SK-N-SH treated with all-trans-retinoic acid at 6 μM for 48 hours (cell line): ENCODE measurements around the gene INAFM1.

Source experiments
- ATAC-seq: fragments of 200-7000 bp; cut with Tn5 transposase; 3 replicates; pipeline ENCODE4 v1.9.1; 2020; ENCODE audit warnings: mild to moderate bottlenecking, moderate library complexity
- ARNTL ChIP-seq: fragments of 450-650 bp; formaldehyde crosslinking; IDR thresholded peaks from 2 replicates; pipeline ENCODE4 v1.5.0; 2020; ENCODE audit warnings: low read depth, mild to moderate bottlenecking, moderate library complexity, borderline replicate concordance
- BACH2 ChIP-seq: fragments of 250-450 bp; sonication (Bioruptor Pico); IDR thresholded peaks from 2 replicates; pipeline ENCODE4 v1.9.0; 2021; ENCODE audit warnings: mild to moderate bottlenecking, borderline replicate concordance
- CREB5 ChIP-seq: fragments of 250-450 bp; sonication (Bioruptor Pico); IDR thresholded peaks from 2 replicates; pipeline ENCODE4 v1.5.1; 2020; ENCODE audit warnings: low read depth, mild to moderate bottlenecking, moderate library complexity
- CSDC2 ChIP-seq: fragments of 250-450 bp; sonication (Bioruptor Pico); IDR thresholded peaks from 2 replicates; pipeline ENCODE4 v1.5.0; 2020; ENCODE audit warnings: mild to moderate bottlenecking, moderate library complexity
- CSRNP3 ChIP-seq: fragments of 250-450 bp; sonication (Bioruptor Pico); IDR thresholded peaks from 2 replicates; pipeline ENCODE4 v1.5.1; 2021; ENCODE audit warnings: mild to moderate bottlenecking, moderate library complexity
- ESRRG ChIP-seq: fragments of 250-450 bp; sonication (Bioruptor Pico); IDR thresholded peaks from 2 replicates; pipeline ENCODE4 v1.6.1; 2021; ENCODE audit warnings: mild to moderate bottlenecking
- GLIS3 ChIP-seq: fragments of 250-450 bp; sonication (Bioruptor Pico); IDR thresholded peaks from 2 replicates; pipeline ENCODE4 v1.5.0; 2020; ENCODE audit warnings: mild to moderate bottlenecking, moderate library complexity
- ISL1 ChIP-seq: fragments of 250-450 bp; sonication (Bioruptor Pico); IDR thresholded peaks from 2 replicates; pipeline ENCODE4 v2.1.2; 2022; ENCODE audit warnings: mild to moderate bottlenecking, moderate library complexity
- OSR1 ChIP-seq: fragments of 250-450 bp; sonication (Bioruptor Pico); IDR thresholded peaks from 2 replicates; pipeline ENCODE4 v1.8.0; 2022; ENCODE audit warnings: moderate library complexity, mild to moderate bottlenecking, inconsistent platforms
- PATZ1 ChIP-seq: fragments of 250-450 bp; sonication (Bioruptor Pico); IDR thresholded peaks from 2 replicates; pipeline ENCODE4 v1.8.0; 2020; ENCODE audit warnings: mild to moderate bottlenecking, moderate library complexity, borderline replicate concordance
- POU6F1 ChIP-seq: fragments of 250-450 bp; sonication (Bioruptor Pico); IDR thresholded peaks from 2 replicates; pipeline ENCODE4 v1.8.0; 2021; ENCODE audit warnings: low read depth, mild to moderate bottlenecking, moderate library complexity, borderline replicate concordance
- PPARA ChIP-seq: fragments of 250-450 bp; sonication (Bioruptor Pico); IDR thresholded peaks from 2 replicates; pipeline ENCODE4 v1.5.0; 2020; ENCODE audit warnings: mild to moderate bottlenecking, borderline replicate concordance
- RARB ChIP-seq: fragments of 250-450 bp; sonication (Bioruptor Pico); IDR thresholded peaks from 2 replicates; pipeline ENCODE4 v1.8.0; 2021; ENCODE audit warnings: mild to moderate bottlenecking, moderate library complexity
- TCF4 ChIP-seq: fragments of 250-450 bp; sonication (Bioruptor Pico); IDR thresholded peaks from 2 replicates; pipeline ENCODE4 v1.8.0; 2021; ENCODE audit warnings: mild to moderate bottlenecking, moderate library complexity, borderline replicate concordance
- TOX ChIP-seq: fragments of 250-450 bp; sonication (Bioruptor Pico); IDR thresholded peaks from 2 replicates; pipeline ENCODE4 v1.8.0; 2021; ENCODE audit warnings: mild to moderate bottlenecking, moderate library complexity, borderline replicate concordance
- TSHZ2 ChIP-seq: fragments of 250-450 bp; sonication (Bioruptor Pico); IDR thresholded peaks from 2 replicates; pipeline ENCODE4 v1.5.0; 2020; ENCODE audit warnings: mild to moderate bottlenecking, moderate library complexity
- ZC3H10 ChIP-seq: fragments of 250-450 bp; sonication (Bioruptor Pico); IDR thresholded peaks from 2 replicates; pipeline ENCODE4 v1.5.1; 2021; ENCODE audit warnings: mild to moderate bottlenecking, moderate library complexity
- ZFP3 ChIP-seq: fragments of 250-450 bp; sonication (Bioruptor Pico); IDR thresholded peaks from 2 replicates; pipeline ENCODE4 v1.5.0; 2020; ENCODE audit warnings: mild to moderate bottlenecking, moderate library complexity
- ZFP30 ChIP-seq: fragments of 450-650 bp; formaldehyde crosslinking; IDR thresholded peaks from 2 replicates; pipeline ENCODE4 v1.5.0; 2022; ENCODE audit warnings: mild to moderate bottlenecking, moderate library complexity
- ZNF565 ChIP-seq: fragments of 450-650 bp; formaldehyde crosslinking; conservative IDR thresholded peaks from 2 replicates; pipeline ENCODE4 v1.5.0; 2020; ENCODE audit warnings: low read depth, mild to moderate bottlenecking, moderate library complexity
- ZNF70 ChIP-seq: fragments of 450-650 bp; formaldehyde crosslinking; IDR thresholded peaks from 2 replicates; pipeline ENCODE4 v1.5.0; 2020; ENCODE audit warnings: mild to moderate bottlenecking, moderate library complexity
- ZNF8 ChIP-seq: fragments of 450-650 bp; formaldehyde crosslinking; IDR thresholded peaks from 2 replicates; pipeline ENCODE4 v1.5.0; 2020; ENCODE audit warnings: mild to moderate bottlenecking, moderate library complexity

Gene INAFM1

GRCh38 chr19:47306303-47306702 lies 31.6 kb downstream of the INAFM1 start:
- TF ChIP-seq ZFP3 (CRISPR knock-in tag): no peak
- no peak for TF ChIP-seq ZC3H10 (CRISPR knock-in tag)
- TF ChIP-seq ESRRG (CRISPR knock-in tag): no peak
- no peak for ATAC-seq

DNA sequence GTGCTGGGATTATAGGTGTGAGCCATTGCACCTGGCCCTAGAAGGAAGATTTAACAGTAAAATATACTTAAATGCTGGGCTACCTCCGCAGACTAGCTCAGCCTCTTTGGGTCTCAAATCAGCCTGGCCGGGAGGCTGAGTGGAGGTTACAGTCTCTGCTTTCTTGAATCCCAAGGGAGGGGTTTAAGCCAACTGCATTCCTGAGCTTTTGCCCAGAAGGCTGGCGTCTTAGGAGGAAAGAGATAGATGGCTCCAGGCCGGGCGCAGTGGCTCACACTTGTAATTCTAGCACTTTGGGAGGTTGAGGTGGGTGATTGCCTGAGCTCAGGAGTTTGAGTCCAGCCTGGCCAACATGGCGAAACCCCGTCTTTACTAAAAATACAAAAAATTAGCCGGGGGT lies 34.4 kb downstream of the INAFM1 start:
- TF ChIP-seq CSDC2 (CRISPR knock-in tag) (no peak), ZNF8 (no peak), ARNTL (CRISPR knock-in tag) (no peak), TSHZ2 (CRISPR knock-in tag) (no peak), POU6F1 (CRISPR knock-in tag) (no peak), PATZ1 (CRISPR knock-in tag) (no peak), ZNF565 (no peak), ZFP3 (CRISPR knock-in tag) (no peak), BACH2 (CRISPR knock-in tag) (no peak), ESRRG (CRISPR knock-in tag) (no peak), TCF4 (CRISPR knock-in tag) (no peak), OSR1 (CRISPR knock-in tag) (no peak), CREB5 (CRISPR knock-in tag) (no peak), ZFP30 (CRISPR knock-in tag) (no peak), GLIS3 (CRISPR knock-in tag) (no peak), TOX (CRISPR knock-in tag) (no peak), PPARA (no peak), ZNF70 (CRISPR knock-in tag) (no peak), RARB (CRISPR knock-in tag) (no peak), CSRNP3 (CRISPR knock-in tag) (no peak)
- TF ChIP-seq, all 23 proteins: peak for 0

GRCh38 chr19:47309608-47310007 lies 34.9 kb downstream of the INAFM1 start, which contains the start of gene C5AR1:
Gene C5AR1 (plus strand): TSS chr19:47309861. CDS start chr19:47309896, 35 bp downstream.
- TF ChIP-seq ZNF70 (CRISPR knock-in tag) (no peak), ISL1 (CRISPR knock-in tag) (no peak), OSR1 (CRISPR knock-in tag) (no peak), ESRRG (CRISPR knock-in tag) (no peak), GLIS3 (CRISPR knock-in tag) (no peak), CSDC2 (CRISPR knock-in tag) (no peak), CSRNP3 (CRISPR knock-in tag) (no peak)
- ATAC-seq: peak; percentile 32; the same call in 2 of the 3 replicates

More for the DNA sequence above, 34.4 kb downstream of the INAFM1 start:
- peak; percentile 21; the same call in 1 of the 3 replicates for ATAC-seq
